Mesodermal cell (in vitro differentiated cells): ENCODE data around the gene KCNAB1.

Source experiments
- H3K27ac ChIP-seq: 2 replicates; pipeline ENCODE4 v1.7.0; 2013; ENCODE audit warnings: mild to moderate bottlenecking, low read depth, low read length, moderate library complexity; ENCODE audit not compliant: severe bottlenecking
- H3K36me3 ChIP-seq: 2 replicates; pipeline ENCODE4 v1.7.1; 2013; ENCODE audit warnings: mild to moderate bottlenecking, low read length, moderate library complexity; ENCODE audit not compliant: control insufficient read depth, insufficient read depth
- H3K4me1 ChIP-seq: one replicate; pipeline ENCODE4 v1.7.1; 2013; ENCODE audit warnings: mild to moderate bottlenecking, low read length; ENCODE audit not compliant: insufficient read depth, control insufficient read depth, poor library complexity, severe bottlenecking
- H3K4me3 ChIP-seq: 2 replicates; pipeline ENCODE4 v1.7.0; 2013; ENCODE audit warnings: low read length, control low read depth, mild to moderate bottlenecking; ENCODE audit not compliant: insufficient read depth, poor library complexity, severe bottlenecking; ENCODE audit errors: extremely low read depth
- H3K9me3 ChIP-seq: 2 replicates; pipeline ENCODE4 v1.7.1; 2013; ENCODE audit warnings: mild to moderate bottlenecking, low read length, moderate library complexity; ENCODE audit not compliant: control insufficient read depth
- WGBS, 2 experiments: methylation state at CpG; one replicate each; pipeline ENCODE4 v1.1.5; 2013; ENCODE audit warnings: missing lambda C conversion rate in 2 of 2; ENCODE audit not compliant: insufficient coverage in 2 of 2; 5-methylcytosine and 5-hydroxymethylcytosine counted together

KCNAB1 gene

DNA sequence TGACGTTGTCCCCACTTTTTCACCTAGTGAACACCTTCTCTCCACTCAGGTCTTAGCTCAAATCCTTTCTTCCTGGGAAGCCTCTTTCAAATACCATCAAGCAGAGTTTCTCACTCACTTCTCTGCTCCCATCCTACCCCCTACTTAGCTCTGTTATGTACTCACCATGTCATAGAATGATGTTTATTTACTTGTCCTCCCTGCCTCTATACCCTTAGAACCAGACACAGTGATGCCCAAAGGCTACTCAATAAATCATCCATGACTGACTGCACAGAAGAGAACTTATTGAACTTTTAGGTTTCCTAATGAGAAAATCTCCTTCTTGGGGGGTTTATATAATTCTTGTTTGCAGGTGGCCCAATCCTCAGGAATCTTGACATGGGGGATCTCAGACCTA lies 280.4 kb downstream of the KCNAB1 start:
- H3K9me3 ChIP-seq = no peaks in the 10 kb centered on the region
- 75 to 78% methylated on average over 1 of the region's 1 CpG for WGBS, 2 experiments
- H3K4me3 ChIP-seq = no peak overlapping the region
- no peaks in the 10 kb centered on the region for H3K36me3 ChIP-seq
- no peak overlapping the region for H3K27ac ChIP-seq
- H3K4me1 ChIP-seq = no peaks in the 10 kb centered on the region

DNA sequence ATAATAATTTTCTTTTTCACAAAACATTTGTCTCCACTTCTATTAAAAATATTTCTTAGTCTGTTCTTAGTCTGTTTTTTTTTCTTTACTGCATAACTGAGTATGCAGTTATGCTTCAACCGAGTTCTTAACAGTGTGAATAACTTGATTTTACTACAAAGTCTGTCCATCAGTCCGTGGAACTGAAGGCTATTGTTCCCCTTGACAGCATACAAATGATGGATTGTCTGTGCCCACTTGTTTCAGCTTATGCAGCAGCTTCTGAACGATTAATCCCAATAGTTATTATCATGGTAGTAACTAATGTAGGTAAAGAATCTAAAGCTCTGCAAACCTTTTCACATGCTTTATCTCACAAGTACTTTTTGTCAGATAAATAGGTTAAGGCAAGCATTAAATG lies 283.8 kb downstream of the KCNAB1 start:
- WGBS, 2 experiments = 69 to 75% methylated on average over 2 of the region's 3 CpGs
- H3K9me3 ChIP-seq = no peaks in the 10 kb centered on the region
- no peak overlapping the region for H3K4me3 ChIP-seq
- no peaks in the 10 kb centered on the region for H3K4me1 ChIP-seq
- H3K27ac ChIP-seq = no peak overlapping the region
- no peaks in the 10 kb centered on the region for H3K36me3 ChIP-seq

DNA sequence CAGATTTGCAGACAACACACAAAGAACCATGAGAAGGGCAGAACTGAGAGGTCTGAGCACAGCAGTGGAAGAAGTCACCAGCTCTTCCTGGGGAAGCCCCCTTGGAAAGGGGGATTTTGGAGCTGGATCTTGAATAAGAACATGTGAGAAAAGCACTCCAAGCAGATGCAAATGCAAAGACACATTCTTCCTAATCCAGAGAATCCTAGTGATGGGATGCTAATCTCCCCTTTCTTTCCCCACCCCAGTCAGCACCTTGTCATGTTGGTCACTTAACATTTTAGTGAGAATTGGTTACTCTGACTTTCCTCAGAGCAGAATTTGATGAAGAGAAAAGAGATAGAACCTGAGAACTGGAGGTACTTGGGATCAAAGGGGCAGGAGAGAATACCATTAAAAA lies 286.0 kb downstream of the KCNAB1 start:
- no peak overlapping the region for H3K4me3 ChIP-seq
- no peaks in the 10 kb centered on the region for H3K4me1 ChIP-seq
- no peaks in the 10 kb centered on the region for H3K36me3 ChIP-seq
- H3K27ac ChIP-seq = no peak overlapping the region
- H3K9me3 ChIP-seq = no peaks in the 10 kb centered on the region

DNA sequence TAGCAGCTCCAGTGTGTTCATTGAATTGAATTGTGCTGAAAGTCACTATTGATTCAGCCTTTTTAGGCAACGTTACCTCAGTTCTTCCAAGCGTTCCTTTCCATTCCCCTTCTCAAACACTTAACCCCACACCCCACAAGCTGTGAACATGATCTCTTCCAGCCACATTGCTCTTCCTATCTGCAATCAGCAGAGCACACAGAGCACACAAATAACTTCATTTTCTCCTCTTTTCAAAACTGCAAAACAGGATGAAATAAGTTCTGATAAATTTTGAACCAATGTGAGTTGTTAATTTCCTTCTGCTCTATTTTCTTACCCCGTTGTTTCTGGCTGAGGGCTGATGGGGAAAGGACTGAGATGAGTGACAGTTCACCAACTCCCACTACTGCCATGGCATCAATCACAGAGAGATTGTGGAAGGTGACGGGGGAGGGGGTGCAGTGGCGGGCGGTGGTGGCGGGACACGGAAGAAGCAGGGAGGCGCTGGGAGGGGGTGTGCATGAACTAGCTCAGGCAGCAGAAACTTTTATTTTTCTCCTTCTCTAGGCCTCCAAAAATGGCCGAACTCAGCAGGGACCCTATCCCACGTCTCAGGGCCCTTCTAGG lies 287.3 kb downstream of the KCNAB1 start:
- no peak overlapping the region for H3K27ac ChIP-seq
- H3K4me3 ChIP-seq = no peak overlapping the region
- H3K9me3 ChIP-seq = no peaks in the 10 kb centered on the region
- no peaks in the 10 kb centered on the region for H3K4me1 ChIP-seq
- WGBS, 2 experiments = 89 to 91% methylated on average over 5 of the region's 11 CpGs
- no peaks in the 10 kb centered on the region for H3K36me3 ChIP-seq

DNA sequence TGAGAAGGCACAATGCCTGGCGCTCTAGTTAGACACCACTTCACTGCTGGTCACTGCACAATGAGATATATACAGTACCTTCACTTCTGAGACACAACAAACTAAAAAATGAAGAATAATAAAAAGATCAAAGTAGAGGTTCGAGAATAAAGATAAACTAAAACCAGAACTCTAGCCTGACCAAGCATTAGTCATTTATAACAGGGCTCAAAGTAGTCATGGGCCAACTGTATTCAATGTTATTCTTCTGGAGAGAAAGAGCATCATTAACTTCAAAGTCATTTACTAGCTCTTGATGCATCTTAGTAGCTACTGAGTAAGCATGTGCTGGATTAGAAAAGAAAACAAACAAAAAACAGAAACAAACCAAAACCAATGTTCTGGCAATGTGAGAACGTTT lies 289.3 kb downstream of the KCNAB1 start:
- WGBS, 2 experiments = 86 to 100% methylated on average over 1 of the region's 3 CpGs
- no peaks in the 10 kb centered on the region for H3K4me1 ChIP-seq
- H3K36me3 ChIP-seq = no peaks in the 10 kb centered on the region
- no peak overlapping the region for H3K4me3 ChIP-seq
- no peaks in the 10 kb centered on the region for H3K9me3 ChIP-seq
- H3K27ac ChIP-seq = no peak overlapping the region

DNA sequence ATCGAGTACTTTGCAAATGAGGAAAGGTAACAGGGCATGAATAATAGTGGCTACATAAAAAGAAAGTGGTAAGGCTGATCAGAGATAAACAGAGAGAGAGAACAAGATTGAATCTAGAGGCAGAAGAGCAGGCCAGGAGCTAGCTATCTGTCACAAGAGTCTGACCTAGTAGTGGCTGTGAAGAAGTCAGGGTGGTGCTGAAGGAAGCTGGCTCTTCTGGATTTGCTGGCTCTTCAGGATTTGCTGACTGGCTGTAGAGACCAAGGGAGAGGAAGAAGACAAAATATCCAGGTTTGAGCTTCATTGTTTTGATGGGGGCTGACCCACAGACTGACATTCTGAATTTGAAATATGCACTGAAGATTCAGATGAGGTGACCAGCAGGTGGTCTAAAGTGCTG lies 292.2 kb downstream of the KCNAB1 start:
- no peaks in the 10 kb centered on the region for H3K4me1 ChIP-seq
- no peak overlapping the region for H3K27ac ChIP-seq
- WGBS, 2 experiments = 83 to 89% methylated on average over 1 of the region's 1 CpG
- no peaks in the 10 kb centered on the region for H3K36me3 ChIP-seq
- H3K4me3 ChIP-seq = no peak overlapping the region
- no peaks in the 10 kb centered on the region for H3K9me3 ChIP-seq

DNA sequence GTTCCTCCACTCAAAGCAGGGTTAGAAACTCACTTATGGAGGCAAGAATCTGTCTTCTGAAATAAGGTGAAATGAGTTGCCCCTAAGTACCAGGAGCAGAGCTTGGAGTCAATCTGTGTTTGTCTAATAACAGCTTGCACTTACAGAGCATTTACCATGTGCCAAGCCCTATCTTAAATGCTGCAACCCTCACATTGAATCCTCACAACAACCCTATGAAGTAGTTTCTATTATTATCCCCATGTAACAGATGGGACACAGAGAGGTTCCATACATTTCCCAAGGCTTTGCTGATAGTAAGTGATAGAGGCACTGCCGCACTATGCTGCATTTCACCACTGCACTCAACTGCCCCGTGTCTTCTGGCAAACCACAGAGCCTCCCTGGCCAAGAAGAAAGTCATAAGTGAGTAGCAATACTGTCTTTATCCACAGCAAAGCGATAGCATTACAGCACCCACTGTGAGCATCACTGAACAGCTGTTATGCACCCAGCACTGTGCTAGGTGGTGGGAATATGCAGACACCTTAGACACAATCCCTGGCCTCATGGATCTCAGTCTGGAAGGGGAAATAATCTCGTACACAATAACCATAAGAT lies 293.0 kb downstream of the KCNAB1 start:
- Histone ChIP-seq H3K9me3 (no peaks in the 10 kb centered on the region), H3K4me1 (no peaks in the 10 kb centered on the region), H3K4me3 (no peak overlapping the region), H3K27ac (no peak overlapping the region), H3K36me3 (no peaks in the 10 kb centered on the region)
- no CpG with 5 or more reads among the region's 4 CpGs for WGBS, 2 experiments

DNA sequence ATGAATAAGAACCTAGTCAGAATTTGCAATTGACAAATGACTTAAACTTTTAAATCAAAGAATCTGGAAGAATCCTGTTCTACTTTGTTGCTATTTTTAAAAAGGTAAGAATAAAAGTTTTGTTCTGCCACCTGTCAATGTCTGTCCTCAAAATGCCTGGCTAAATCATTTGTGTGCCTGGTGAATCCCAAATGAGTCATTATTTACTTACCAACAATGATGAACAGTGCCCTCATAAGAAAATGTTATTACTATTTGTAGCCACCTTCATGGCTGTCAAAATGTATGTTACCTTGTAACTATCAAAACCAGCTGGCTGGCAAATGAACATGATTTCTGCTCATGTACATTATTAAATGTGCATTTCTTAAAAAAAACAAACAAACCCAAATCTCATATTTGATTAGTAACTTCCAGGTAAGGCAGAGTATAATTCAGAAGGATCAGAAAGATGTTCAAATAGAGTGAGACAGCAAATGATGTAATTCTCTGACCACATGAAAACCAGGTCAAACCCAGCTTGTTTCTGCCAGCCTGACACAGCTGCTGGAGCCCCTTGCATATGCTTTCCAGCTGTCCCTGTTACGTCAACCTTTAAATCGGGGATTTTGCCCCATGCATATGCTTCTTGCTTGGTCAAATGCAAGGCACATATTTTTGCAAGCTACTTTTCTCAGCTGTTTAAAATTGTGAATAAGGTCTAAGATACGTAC lies 296.6 kb downstream of the KCNAB1 start:
- Histone ChIP-seq H3K4me3 (no peak overlapping the region), H3K4me1 (no peaks in the 10 kb centered on the region), H3K27ac (no peak overlapping the region), H3K9me3 (no peaks in the 10 kb centered on the region), H3K36me3 (no peaks in the 10 kb centered on the region)
- 88% methylated on average over 2 to 3 of the region's 3 CpGs for WGBS, 2 experiments

DNA sequence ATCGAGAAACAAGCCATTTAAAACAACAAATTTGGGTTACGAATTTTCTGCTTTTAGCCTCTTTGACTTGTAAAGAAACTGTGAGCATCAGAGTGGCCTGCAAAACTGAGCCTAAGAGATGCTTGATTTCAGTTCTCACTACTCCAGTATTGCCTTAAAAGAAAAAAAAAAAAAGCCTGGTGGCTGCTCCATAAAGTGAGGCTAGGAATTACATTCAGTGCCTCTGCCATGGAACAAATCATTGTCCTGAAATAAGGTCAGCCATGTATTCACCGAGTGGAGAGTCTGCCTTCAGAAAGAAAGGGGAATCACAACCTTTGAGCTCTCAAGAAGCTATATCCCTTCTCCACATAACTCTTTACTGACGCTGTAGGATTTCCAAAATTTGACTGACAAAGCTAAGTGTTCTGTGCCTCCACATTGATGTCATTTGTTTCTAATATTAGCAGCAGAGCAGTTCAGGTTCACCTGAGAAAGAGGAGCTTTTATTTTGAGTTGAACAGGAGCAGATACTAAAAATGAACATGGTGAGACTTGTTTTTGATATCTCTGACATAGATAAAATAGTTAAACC lies 297.3 kb downstream of the KCNAB1 start:
- no peaks in the 10 kb centered on the region for H3K4me1 ChIP-seq
- H3K27ac ChIP-seq = no peak overlapping the region
- H3K36me3 ChIP-seq = no peaks in the 10 kb centered on the region
- no peak overlapping the region for H3K4me3 ChIP-seq
- no peaks in the 10 kb centered on the region for H3K9me3 ChIP-seq
- 91 to 100% methylated on average over 1 to 4 of the region's 4 CpGs for WGBS, 2 experiments

DNA sequence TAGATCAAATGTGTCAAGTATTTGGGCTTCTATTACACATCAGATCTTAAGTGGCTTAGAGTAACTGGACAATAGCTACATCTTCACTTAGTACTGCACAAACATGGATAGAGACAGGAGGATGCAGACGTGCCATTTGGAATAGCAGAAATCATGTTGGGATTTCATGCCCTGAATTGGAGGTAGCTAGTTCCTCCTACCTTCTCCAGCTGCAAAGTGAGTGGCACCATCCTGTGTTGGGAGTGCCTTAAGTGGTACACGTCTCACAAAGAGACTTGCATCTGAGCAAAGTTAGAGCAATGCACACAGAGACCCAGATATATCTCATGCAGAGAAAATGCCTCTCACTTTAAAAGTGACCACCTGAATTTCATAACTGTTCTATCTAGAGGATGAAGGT lies 298.1 kb downstream of the KCNAB1 start:
- H3K4me3 ChIP-seq = no peak overlapping the region

DNA sequence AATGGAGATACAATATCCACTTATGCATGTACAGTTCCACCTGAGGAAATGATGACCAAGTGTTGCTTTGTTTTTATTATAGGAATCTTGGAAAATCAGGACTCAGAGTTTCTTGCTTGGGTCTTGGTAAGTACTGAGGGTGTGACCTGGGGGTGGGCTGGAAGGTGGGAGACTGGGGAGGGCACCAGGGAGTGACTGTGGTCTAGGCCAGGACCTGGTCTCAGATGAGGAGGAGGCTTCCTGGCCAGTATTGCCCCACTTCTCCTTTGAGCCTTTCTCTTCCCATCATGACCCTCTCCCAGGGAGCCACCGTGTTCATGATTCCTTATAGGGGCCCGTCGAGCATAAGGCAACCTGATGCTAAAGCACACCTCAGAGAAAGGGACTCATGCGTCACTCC lies 301.2 kb downstream of the KCNAB1 start:
- WGBS, 2 experiments = 94 to 97% methylated on average over 4 of the region's 4 CpGs
- Histone ChIP-seq H3K4me3 (no peak overlapping the region), H3K9me3 (no peaks in the 10 kb centered on the region)

More for the DNA sequence above, 298.1 kb downstream of the KCNAB1 start:
- no peaks in the 10 kb centered on the region for H3K4me1 ChIP-seq
- 78% methylated on average over 2 of the region's 2 CpGs; no CpG with 5 or more reads in 1 of the 2 experiments for WGBS, 2 experiments
- no peaks in the 10 kb centered on the region for H3K9me3 ChIP-seq
- no peak overlapping the region for H3K27ac ChIP-seq
- no peaks in the 10 kb centered on the region for H3K36me3 ChIP-seq

More for the DNA sequence above, 301.2 kb downstream of the KCNAB1 start:
- Histone ChIP-seq H3K4me1 (no peaks in the 10 kb centered on the region), H3K36me3 (no peaks in the 10 kb centered on the region), H3K27ac (no peak overlapping the region)
